GM12878 (cell line): Measurements from ENCODE around the gene TCEAL1. TPM values are rescaled to one million over a fixed set of nuclear protein-coding genes. Genes with fewer than 3 reads are reported as not detected.

Experiments used
- ATAC-seq: fragments of 200-7000 bp; cut with Tn5 transposase; 3 replicates; pipeline ENCODE4 v1.9.1; 2020; ENCODE audit warnings: mild to moderate bottlenecking, moderate library complexity
- BruUV-seq: library from RNA; stranded (reverse); fragments of 400-500 nt; replicated peaks from 2 replicates; lab custom pipeline; 2021; lab: Mats Ljungman, UMichigan
- CTCF ChIA-PET: fragments of 300-600 bp; sonication (Branson Sonifier 250); formaldehyde crosslinking; extraction: SDS; loops from one replicate; lab custom pipeline; 2021; ENCODE audit warnings: inconsistent platforms; lab: Yijun Ruan, JAX
- POLR2A ChIA-PET: fragments of 350-600 bp; formaldehyde crosslinking; extraction: SDS; loops from one replicate; lab custom pipeline; 2021; ENCODE audit warnings: inconsistent platforms; lab: Charles Lee
- RAD21 ChIA-PET: fragments of 300-600 bp; sonication (Branson Sonifier 250); formaldehyde crosslinking; loops from one replicate; lab custom pipeline; 2023; ENCODE audit warnings: antibody characterized with exemption; ENCODE audit not compliant: unreplicated experiment; lab: Charles Lee
- SMC1A ChIA-PET: fragments of 300-600 bp; sonication (Branson Sonifier 250); formaldehyde crosslinking; loops from one replicate; lab custom pipeline; 2023; ENCODE audit not compliant: unreplicated experiment, uncharacterized antibody; lab: Charles Lee
- DNase-seq: peaks from one replicate; pipeline ENCODE4 v3.0.0-alpha.2; 2011; ENCODE audit warnings: low read depth, low spot score
- FAIRE-seq: peaks from 3 replicates; lab custom pipeline; 2011; peaks lifted over from hg19 to GRCh38; lab: Jason Lieb, UNC
- H2AFZ ChIP-seq: 2 replicates; pipeline ENCODE4 v1.6.0; 2011; ENCODE audit warnings: low read depth, low read length, control low read depth; ENCODE audit not compliant: control insufficient read depth
- H3K27ac ChIP-seq: 2 replicates; pipeline ENCODE4 v1.5.1; 2011; ENCODE audit warnings: control low read depth; ENCODE audit not compliant: control insufficient read depth, insufficient read depth
- H3K27me3 ChIP-seq, 2 experiments: replicated peaks in 1 of 2; 2 replicates each; pipeline versions ENCODE4 v1.6.0 to v1.6.1; 2011; ENCODE audit warnings: low read length in 1 of 2; ENCODE audit not compliant: control insufficient read depth in 2 of 2, insufficient read depth in 2 of 2
- H3K36me3 ChIP-seq, 2 experiments: 2 replicates each; pipeline ENCODE4 v1.5.1; 2011; ENCODE audit warnings: low read length in 1 of 2; ENCODE audit not compliant: control insufficient read depth in 2 of 2, insufficient read depth in 2 of 2
- H3K4me1 ChIP-seq: 2 replicates; pipeline ENCODE4 v1.6.1; 2011; ENCODE audit warnings: mild to moderate bottlenecking, low read length, moderate library complexity, mixed read lengths; ENCODE audit not compliant: control insufficient read depth, insufficient read depth
- H3K4me2 ChIP-seq: 2 replicates; pipeline ENCODE4 v1.6.0; 2011; ENCODE audit warnings: control low read depth; ENCODE audit not compliant: control insufficient read depth, insufficient read depth
- H3K4me3 ChIP-seq: fragments of 200-600 bp; sonication (generic); 2 replicates; pipeline ENCODE4 v1.5.1; 2016
- H3K79me2 ChIP-seq: 2 replicates; pipeline ENCODE4 v1.6.0; 2011; ENCODE audit warnings: low read length; ENCODE audit not compliant: control insufficient read depth, insufficient read depth
- H3K9ac ChIP-seq: 2 replicates; pipeline ENCODE4 v1.8.0; 2011; ENCODE audit warnings: low read length, control low read depth, mixed read lengths; ENCODE audit not compliant: control insufficient read depth, insufficient read depth
- H3K9me3 ChIP-seq: replicated peaks from 3 replicates; pipeline ENCODE4 v1.5.1; 2011; ENCODE audit warnings: mild to moderate bottlenecking, low read length; ENCODE audit not compliant: control insufficient read depth, insufficient read depth
- H4K20me1 ChIP-seq: 2 replicates; pipeline ENCODE4 v1.6.0; 2011; ENCODE audit not compliant: control insufficient read depth, insufficient read depth
- BCLAF1 ChIP-seq: fragments of 450-650 bp; IDR thresholded peaks from 2 replicates; pipeline ENCODE4 v1.6.1; 2017; ENCODE audit warnings: antibody characterized with exemption, mild to moderate bottlenecking, moderate library complexity
- CEBPB ChIP-seq, 2 experiments: fragments of 150-350 bp in 1 of 2; IDR thresholded peaks; 2 replicates each; pipeline ENCODE4 v1.6.1; 2012 to 2014; ENCODE audit warnings: low read depth in 2 of 2, low read length in 2 of 2, borderline replicate concordance in 1 of 2, inconsistent platforms in 1 of 2
- E4F1 ChIP-seq: fragments of 450-650 bp; IDR thresholded peaks from 2 replicates; pipeline ENCODE4 v1.6.1; 2018; ENCODE audit warnings: borderline replicate concordance, mild to moderate bottlenecking; ENCODE audit not compliant: partially characterized antibody
- KAT2A ChIP-seq: conservative IDR thresholded peaks from 2 replicates; pipeline ENCODE4 v1.6.1; 2011; ENCODE audit warnings: low read depth, low read length; ENCODE audit not compliant: control insufficient read depth
- MYB ChIP-seq: fragments of 150-350 bp; IDR thresholded peaks from 2 replicates; pipeline ENCODE4 v1.6.1; 2014; ENCODE audit warnings: mild to moderate bottlenecking, low read depth, low read length, borderline replicate concordance
- NBN ChIP-seq: fragments of 450-650 bp; IDR thresholded peaks from 2 replicates; pipeline ENCODE4 v1.6.1; 2016
- PRDM15 ChIP-seq: fragments of 450-650 bp; formaldehyde crosslinking; IDR thresholded peaks from 2 replicates; pipeline ENCODE4 v1.4.0; 2020; ENCODE audit warnings: mild to moderate bottlenecking, moderate library complexity
- RAD51 ChIP-seq: fragments of 450-650 bp; IDR thresholded peaks from 2 replicates; pipeline ENCODE4 v1.6.1; 2016; ENCODE audit warnings: moderate library complexity, mild to moderate bottlenecking, inconsistent platforms
- REST ChIP-seq: IDR thresholded peaks from 2 replicates; pipeline ENCODE4 v1.6.1; 2012; ENCODE audit warnings: mild to moderate bottlenecking, low read depth, low read length
- SMAD5 ChIP-seq: IDR thresholded peaks from 2 replicates; pipeline ENCODE4 v1.6.1; 2016; ENCODE audit warnings: antibody characterized with exemption, low read depth
- SP1 ChIP-seq: IDR thresholded peaks from one replicate; pipeline ENCODE4 v1.6.1; 2011; ENCODE audit warnings: low read depth, low read length
- ZSCAN29 ChIP-seq: fragments of 450-650 bp; IDR thresholded peaks from 2 replicates; pipeline ENCODE4 v1.6.1; 2017; ENCODE audit warnings: mild to moderate bottlenecking, moderate library complexity
- WGBS: methylation state at CpG from one replicate; pipeline ENCODE4 v1.1.6; 2016; ENCODE audit warnings: low lambda C conversion rate; ENCODE audit not compliant: insufficient replicate concordance, insufficient coverage; ENCODE audit errors: missing lambda C conversion rate; 5-methylcytosine and 5-hydroxymethylcytosine counted together
- in situ Hi-C: fragments of 300-500 bp; cut with MboI; formaldehyde crosslinking; loops from 9 replicates; pipeline ENCODE4 v1.14.3; 2018; ENCODE audit warnings: mixed read lengths
- intact Hi-C: fragments of 100-400 bp; cut with micrococcal nuclease; formaldehyde crosslinking; loops from one replicate; pipeline ENCODE4 v1.14.2; 2022; ENCODE audit not compliant: unreplicated experiment
- polyA plus RNA-seq, 11 experiments: library from polyadenylated mRNA; depleted of rRNA in 4 of 11; unstranded in 6 of 11; stranded (reverse) in 5 of 11; fragments of >200 nt; fragmentation: Nextera tagmentation in 4 of 11; fragmentation: Illumina TruSeq in 1 of 11; extraction: Ambion mirVana in 4 of 11; extraction: Trizol in 1 of 11; gene quantifications; 1 replicate in 1 of 11; 2 replicates in 10 of 11; pipeline versions ENCODE4 v1.2.1 to v1.2.3, GENCODE V29; 2011 to 2016; ENCODE audit warnings: inconsistent platforms in 2 of 11, missing spikeins in 2 of 11, low read depth in 1 of 11
- total RNA-seq, 4 experiments: library from RNA; depleted of rRNA in 3 of 4; stranded (reverse); fragments of >200 nt in 3 of 4; fragmentation: Illumina TruSeq in 1 of 4; extraction: Trizol in 1 of 4; gene quantifications; 2 replicates each; pipeline versions ENCODE4 v1.2.1 to v1.2.3, GENCODE V29; 2013 to 2021

Gene TCEAL1
- total and polyA plus RNA-seq, 10 of the 15 experiments (the other 5 are each of a cell fraction or from before 2014, with no cell fraction given) = 10.1 to 24.3 (median 17.8) TPM

- no peak overlapping the region for H3K27ac ChIP-seq
- H3K79me2 ChIP-seq = no peaks in the 10 kb centered on the region
- H3K36me3 ChIP-seq = no peaks in the 10 kb centered on the region
- no peaks in the 10 kb centered on the region for H3K9me3 ChIP-seq
- POLR2A ChIA-PET = no interaction called here
- ATAC-seq (no peak), FAIRE-seq (no peak), DNase-seq (no peak)
- in situ Hi-C loops = no loop called here
- CTCF ChIA-PET = no interaction called here
- H2AFZ ChIP-seq = no peak overlapping the region
- H3K27me3 ChIP-seq = no peaks in the 10 kb centered on the region
- SMC1A ChIA-PET = interaction anchor here (1.1 kb wide), 1 partner anchor 11 kb away, joined by 3 read pairs; no protein-coding TSS in a partner anchor
- H4K20me1 ChIP-seq = no peaks in the 10 kb centered on the region
- H3K4me1 ChIP-seq = no peaks in the 10 kb centered on the region
- RAD21 ChIA-PET = no interaction called here
- WGBS = 0% methylated on average over 3 of the region's 3 CpGs
- BruUV-seq = no TSS peak
- intact Hi-C loops = no loop called here
- H3K4me3 ChIP-seq = no peak overlapping the region
- no peak overlapping the region for H3K9ac ChIP-seq
- H3K4me2 ChIP-seq = no peak overlapping the region
- no peak for TF ChIP-seq KAT2A
- TF ChIP-seq E4F1 = no peak
- no peak for TF ChIP-seq RAD51
- no peak for TF ChIP-seq REST
- TF ChIP-seq PRDM15 (CRISPR knock-in tag) = no peak
- no peak for TF ChIP-seq ZSCAN29
- no peak for TF ChIP-seq SMAD5
- TF ChIP-seq BCLAF1 = no peak
- TF ChIP-seq NBN = no peak
- no peak for TF ChIP-seq SP1
- no peak for TF ChIP-seq CEBPB (IDR thresholded peaks at IDR 0.05; ENCODE audit: borderline replicate concordance in 1 of 2, low read depth in 2 of 2, low read length in 2 of 2)
- no peak for TF ChIP-seq MYB
Observed at GRCh38 chrX:103656617-103657016, 27.8 kb downstream of the TCEAL1 start.
